Measurements from ENCODE around the gene NAV3.

DNA sequence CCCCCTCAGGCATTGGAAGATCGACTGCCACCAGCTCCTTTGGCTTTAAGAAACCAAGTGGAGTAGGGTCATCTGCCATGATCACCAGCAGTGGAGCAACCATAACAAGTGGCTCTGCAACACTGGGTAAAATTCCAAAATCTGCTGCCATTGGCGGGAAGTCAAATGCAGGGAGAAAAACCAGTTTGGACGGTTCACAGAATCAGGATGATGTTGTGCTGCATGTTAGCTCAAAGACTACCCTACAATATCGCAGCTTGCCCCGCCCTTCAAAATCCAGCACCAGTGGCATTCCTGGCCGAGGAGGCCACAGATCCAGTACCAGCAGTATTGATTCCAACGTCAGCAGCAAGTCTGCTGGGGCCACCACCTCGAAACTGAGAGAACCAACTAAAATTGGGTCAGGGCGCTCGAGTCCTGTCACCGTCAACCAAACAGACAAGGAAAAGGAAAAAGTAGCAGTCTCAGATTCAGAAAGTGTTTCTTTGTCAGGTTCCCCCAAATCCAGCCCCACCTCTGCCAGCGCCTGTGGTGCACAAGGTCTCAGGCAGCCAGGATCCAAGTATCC, 288.7 kb downstream of the NAV3 start:
- TF ChIP-seq EZH2phosphoT487 (IDR thresholded peaks at IDR 0.05; ENCODE audit: borderline replicate concordance, low read length) (no peak), EZH2 (IDR thresholded peaks at IDR 0.05; ENCODE audit: low read length, unreplicated experiment) (no peak)

All from PC-3 (cell line).